GM13977 (cell line): Measurements from ENCODE around the gene CSPG4.
A peak's percentile ranks its signal among the peaks of the same experiment; 100 is the strongest.

Source experiments
- DNase-seq: peaks from one replicate; pipeline ENCODE4 v3.0.0; 2012; ENCODE audit warnings: low spot score
- in situ Hi-C: fragments of 300-500 bp; cut with MboI; formaldehyde crosslinking; loops from one replicate; pipeline ENCODE4 v1.12.0; 2022; ENCODE audit warnings: low sequenced_read_pairs, low pct_unique_long_range_greater_than_20kb, mixed read lengths, inconsistent platforms; ENCODE audit not compliant: unreplicated experiment
- TF ChIP-seq, protein P1 (sequence below): IDR thresholded peaks from 2 replicates; pipeline ENCODE4 v1.5.1; 2012; ENCODE audit warnings: mild to moderate bottlenecking, control low read depth; ENCODE audit not compliant: insufficient read depth; ENCODE audit errors: extremely low read depth, missing control alignments

Gene CSPG4

DNA sequence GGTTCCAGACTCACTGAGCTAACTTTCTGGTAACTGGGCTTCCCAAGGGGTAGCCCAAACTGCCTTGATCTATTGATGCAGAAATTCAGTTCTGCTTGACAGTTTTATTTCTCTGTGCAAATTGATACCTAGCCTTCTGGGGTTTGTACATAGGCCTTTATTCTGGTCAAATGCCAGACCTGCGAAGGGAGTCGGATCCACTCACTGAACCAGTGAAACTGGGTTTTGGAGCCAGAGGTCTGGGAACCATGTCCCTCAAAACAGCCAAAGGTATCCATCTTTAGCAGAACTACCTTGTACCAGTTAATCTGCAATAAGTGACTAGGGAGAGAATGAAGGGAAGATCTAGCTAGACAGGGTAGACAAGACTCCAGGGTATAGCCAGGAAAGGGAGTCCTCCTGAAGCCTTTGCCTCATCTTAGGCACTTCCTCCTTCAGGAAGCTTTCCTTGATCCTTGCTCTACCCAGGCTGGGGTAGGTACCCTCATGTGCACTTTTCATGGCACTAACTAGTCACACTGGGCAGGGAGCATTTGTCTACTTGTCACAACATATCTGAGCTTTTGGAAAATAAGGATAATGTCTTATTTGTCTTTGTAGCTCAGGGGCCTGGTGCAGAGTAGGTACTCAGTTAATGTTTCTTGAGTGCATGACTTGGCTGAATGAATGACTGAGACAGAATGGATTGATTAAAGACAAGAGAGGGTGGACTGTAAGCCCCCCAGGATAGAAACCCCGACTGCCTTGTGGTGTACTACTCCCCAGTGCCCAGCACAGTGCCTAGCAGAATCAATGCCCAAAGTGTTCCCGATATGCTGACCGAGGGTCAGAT, 66.3 kb downstream of the CSPG4 start:
- TF ChIP-seq, protein P1, sequence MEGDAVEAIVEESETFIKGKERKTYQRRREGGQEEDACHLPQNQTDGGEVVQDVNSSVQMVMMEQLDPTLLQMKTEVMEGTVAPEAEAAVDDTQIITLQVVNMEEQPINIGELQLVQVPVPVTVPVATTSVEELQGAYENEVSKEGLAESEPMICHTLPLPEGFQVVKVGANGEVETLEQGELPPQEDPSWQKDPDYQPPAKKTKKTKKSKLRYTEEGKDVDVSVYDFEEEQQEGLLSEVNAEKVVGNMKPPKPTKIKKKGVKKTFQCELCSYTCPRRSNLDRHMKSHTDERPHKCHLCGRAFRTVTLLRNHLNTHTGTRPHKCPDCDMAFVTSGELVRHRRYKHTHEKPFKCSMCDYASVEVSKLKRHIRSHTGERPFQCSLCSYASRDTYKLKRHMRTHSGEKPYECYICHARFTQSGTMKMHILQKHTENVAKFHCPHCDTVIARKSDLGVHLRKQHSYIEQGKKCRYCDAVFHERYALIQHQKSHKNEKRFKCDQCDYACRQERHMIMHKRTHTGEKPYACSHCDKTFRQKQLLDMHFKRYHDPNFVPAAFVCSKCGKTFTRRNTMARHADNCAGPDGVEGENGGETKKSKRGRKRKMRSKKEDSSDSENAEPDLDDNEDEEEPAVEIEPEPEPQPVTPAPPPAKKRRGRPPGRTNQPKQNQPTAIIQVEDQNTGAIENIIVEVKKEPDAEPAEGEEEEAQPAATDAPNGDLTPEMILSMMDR = no peak
- in situ Hi-C loops = loop anchor here (25.0 kb wide), 1 partner anchor 284 kb away; the partner anchor contains the start of gene MAN2C1
- no peak for DNase-seq

DNA sequence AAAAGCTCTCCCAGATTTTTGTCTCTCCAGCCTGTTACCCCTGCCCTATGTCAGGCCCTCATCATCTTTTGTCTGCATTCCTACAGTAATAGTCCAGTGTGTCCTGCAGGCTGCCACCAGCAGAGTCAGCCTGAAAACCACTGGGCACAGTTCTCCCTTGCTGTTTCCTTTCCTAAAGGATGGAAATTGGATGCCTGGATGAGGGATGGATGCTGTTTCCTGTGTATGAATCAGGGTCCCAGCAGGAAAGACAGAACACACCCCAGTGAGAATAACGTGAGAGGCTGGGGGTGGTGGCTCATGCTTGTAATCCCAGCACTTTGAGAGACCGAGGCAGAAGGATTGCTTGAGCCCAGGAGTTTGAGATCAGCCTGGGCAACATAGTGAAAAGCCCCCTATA, 68.3 kb downstream of the CSPG4 start:
- TF ChIP-seq, protein P1 = no peak
- in situ Hi-C loops = loop anchor here (25.0 kb wide), 1 partner anchor 282 kb away; the partner anchor contains the start of gene MAN2C1
- no peak for DNase-seq

DNA sequence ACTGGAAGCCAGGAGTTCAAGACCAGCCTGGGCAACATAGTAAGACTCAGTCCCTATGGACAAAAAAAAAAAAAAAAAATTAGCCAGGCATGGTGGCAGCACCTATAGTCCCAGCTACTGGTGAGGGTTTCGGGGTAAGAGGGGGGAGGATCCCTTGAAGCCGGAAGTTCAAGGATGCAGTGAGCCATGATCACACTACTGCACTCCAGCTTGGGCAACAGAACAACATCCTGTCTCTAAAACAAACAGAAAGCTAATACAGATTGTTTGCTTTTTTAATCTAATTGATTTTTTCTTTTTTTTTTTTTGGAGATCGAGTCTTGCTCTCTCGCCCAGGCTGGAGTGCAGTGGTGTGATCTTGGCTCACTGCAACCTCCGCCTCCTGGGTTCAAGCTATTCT, 71.0 kb downstream of the CSPG4 start:
- in situ Hi-C loops = loop anchor here (25.0 kb wide), 1 partner anchor 279 kb away; the partner anchor contains the start of gene MAN2C1
- TF ChIP-seq, protein P1 = no peak
- no peak for DNase-seq

DNA sequence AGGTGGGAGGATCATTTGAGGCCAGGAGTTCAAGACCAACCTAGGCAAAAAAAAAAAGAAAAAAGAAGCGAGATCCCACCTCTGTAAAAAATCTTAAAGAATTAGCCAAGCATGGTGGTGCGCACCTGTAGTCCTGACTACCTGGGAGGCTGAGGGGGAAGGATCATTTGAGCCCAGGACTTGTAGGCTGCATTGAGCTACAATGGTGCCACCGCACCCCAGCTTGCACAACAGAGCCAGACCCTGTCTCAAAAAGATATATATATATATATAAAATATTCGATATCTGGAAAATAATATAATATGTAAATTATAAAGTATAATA, 71.5 kb downstream of the CSPG4 start:
- in situ Hi-C loops = loop anchor here (25.0 kb wide), 1 partner anchor 279 kb away; the partner anchor contains the start of gene MAN2C1
- TF ChIP-seq, protein P1 = no peak
- no peak for DNase-seq

DNA sequence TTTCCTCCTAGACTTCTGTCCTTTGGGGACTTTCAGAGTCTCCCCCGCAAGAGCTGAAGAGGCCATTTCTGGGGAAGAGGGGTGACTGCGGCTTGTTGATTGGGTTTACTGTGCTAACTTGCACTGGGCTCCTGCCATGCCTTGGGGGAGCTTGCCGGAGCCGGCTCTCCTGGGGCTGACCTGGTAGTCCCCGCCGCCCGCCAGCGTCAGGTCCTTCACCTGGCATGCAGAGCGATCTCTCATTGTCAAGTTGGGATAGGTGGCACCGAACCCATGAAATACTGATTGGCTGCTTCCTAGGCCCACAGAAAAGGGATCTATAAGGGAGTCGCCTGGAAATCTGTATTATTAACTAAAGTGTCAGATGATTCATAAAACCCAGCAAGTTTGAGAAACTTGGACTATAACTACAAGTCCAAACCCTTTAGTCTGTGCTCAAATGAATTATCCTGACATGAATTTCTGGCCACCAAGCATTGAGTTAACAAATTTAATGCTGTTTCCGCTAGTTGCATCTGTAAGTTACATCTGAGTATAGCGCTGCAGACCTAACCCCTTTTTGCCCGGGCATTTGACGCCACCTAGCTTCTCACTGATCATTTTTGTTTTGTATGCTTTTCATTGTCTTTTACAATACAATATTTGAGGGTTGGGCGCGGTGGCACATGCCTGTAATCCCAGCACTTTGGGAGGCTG, 72.0 kb downstream of the CSPG4 start:
- in situ Hi-C loops = loop anchor here (25.0 kb wide), 1 partner anchor 278 kb away; the partner anchor contains the start of gene MAN2C1
- TF ChIP-seq, protein P1 = peak; percentile 48
- peak; percentile 73 for DNase-seq

DNA sequence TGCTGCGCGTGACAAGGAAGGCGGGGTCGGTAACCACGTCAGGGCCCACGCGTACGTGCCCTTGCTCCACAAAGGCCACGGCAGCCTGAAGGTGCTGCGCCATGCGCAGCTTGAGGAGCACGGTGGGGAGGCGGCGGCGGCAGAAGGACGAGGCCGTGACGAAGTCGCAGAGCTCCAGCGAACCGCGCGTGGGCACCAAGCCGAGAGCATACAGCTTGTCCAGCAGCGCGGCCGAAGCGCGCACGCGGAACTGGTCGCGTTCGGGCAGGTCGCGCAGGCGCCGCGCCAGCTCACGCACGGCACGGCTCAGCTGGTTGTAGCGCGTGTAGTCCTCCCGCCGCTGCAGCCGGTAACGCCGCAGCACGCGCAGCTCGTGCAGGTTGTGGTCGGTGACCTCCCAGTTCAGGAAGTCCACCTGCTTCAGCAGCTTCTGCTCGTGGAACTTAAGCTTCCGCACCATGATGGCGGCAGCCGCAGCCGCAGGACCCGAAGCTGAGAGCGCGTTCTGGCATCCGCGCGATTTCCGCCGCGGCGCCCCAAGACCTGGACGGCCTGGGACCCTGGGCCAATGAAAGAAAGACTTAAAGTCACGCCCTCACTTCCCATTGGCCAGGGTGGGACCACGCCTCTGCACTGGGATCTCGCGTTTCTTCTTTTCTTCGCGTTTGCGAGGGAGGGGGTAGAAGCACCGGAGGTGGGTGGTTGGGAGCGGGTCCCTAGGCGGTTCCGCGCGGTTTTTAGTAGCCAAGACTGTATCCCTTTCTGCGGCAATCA, 72.8 kb downstream of the CSPG4 start, which contains the start of gene IMP3:
Gene IMP3, minus strand, starts transcription at position 516 of the 774 bp plus-strand sequence. Its CDS starts 56 bp downstream, at position 460.
- in situ Hi-C loops = loop anchor here (25.0 kb wide), 1 partner anchor 278 kb away; the partner anchor contains the start of gene MAN2C1
- TF ChIP-seq, protein P1 = no peak
- peak; percentile 98 for DNase-seq
